Heart left ventricle (tissue), 13 donors: Measurements from ENCODE around the gene NME7.

Experiments
- POLR2A ChIP-seq, 2 donors: fragments of 450-650 bp; IDR thresholded peaks; one replicate each; pipeline ENCODE4 v1.6.1; 2017; ENCODE audit warnings: antibody characterized with exemption in 2 of 2, mild to moderate bottlenecking in 2 of 2, moderate library complexity in 2 of 2
- TF ChIP-seq, protein P1 (sequence below), 12 donors: fragments of 200-600 bp; sonication (generic) in 4 of 12; IDR thresholded peaks; one replicate each; pipeline versions ENCODE4 v1.5.0 to v1.8.0; 2018 to 2022; ENCODE audit warnings: antibody characterized with exemption in 12 of 12, mild to moderate bottlenecking in 5 of 12
- donor health status: ischemic (EF 13 %, LVEDD 7.1; RV severe dilation, severe dysfunction).
- donor health status: DM: no; HTN: yes; CAD: no.
- donor health status: DM: no; HTN: no; CAD: no.
- donor health status: ischemic (EF 25% LVEDD 6.9; RV normal size, moderate dysfunction).
- donor health status: ischemic (EF 25% LVEDD 5.7; RV mildly dilated, moderate dysfunction).
- donor health status: ischemic (EF 35%, LVEDD 5.7; RV mildly dilated, moderate dysfunction).
- donor health status: nonischemic (EF 11% LVEDD 7.7; RV severe dilation, severe dysfunction).
- donor health status: DM: yes; HTN: yes; CAD: no.
- donor health status: PGD.
- donor health status: ischemic (EF 29% LVEDD 5.4; RV normal size, mild dysfunction).
- donor health status: nonischemic (EF 23%, LVEDD 6.1; RV moderate dilation, normal function).

DNA sequence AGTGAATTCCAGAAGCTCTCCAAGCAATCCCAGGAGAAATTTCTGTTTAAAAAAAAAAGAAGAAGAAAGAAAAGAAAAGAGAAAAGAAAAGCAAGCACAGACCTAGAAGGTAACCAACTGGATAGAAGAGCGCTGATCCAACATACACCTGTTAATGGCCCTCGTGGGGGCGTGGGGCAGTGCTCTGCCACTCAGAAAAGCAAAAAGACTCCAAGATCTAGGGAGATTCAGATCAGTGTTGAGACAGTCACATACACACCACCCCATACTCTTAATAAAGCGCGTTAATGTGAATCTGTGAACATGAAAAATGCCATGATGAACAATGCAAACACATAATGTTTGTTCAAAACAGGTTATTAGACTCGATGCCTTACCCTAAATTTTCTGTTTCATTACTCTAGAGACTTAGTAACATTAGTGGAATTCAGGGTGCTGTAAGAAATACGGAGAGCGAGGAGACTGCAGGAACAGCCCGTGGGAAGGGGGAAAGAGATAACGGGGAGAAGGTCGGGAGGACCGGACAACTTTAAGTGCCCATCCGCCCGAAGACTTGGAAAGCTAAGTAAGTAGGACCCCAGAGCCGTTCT lies 406 bp downstream of the NME7 start:
- TF ChIP-seq, protein P1, sequence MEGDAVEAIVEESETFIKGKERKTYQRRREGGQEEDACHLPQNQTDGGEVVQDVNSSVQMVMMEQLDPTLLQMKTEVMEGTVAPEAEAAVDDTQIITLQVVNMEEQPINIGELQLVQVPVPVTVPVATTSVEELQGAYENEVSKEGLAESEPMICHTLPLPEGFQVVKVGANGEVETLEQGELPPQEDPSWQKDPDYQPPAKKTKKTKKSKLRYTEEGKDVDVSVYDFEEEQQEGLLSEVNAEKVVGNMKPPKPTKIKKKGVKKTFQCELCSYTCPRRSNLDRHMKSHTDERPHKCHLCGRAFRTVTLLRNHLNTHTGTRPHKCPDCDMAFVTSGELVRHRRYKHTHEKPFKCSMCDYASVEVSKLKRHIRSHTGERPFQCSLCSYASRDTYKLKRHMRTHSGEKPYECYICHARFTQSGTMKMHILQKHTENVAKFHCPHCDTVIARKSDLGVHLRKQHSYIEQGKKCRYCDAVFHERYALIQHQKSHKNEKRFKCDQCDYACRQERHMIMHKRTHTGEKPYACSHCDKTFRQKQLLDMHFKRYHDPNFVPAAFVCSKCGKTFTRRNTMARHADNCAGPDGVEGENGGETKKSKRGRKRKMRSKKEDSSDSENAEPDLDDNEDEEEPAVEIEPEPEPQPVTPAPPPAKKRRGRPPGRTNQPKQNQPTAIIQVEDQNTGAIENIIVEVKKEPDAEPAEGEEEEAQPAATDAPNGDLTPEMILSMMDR (IDR thresholded peaks at IDR 0.05) = no peak
- TF ChIP-seq POLR2A (IDR thresholded peaks at IDR 0.05) = no peak
